ENCODE data around the gene AKAP7. TPM values are rescaled to one million over a fixed set of nuclear protein-coding genes. Genes with fewer than 3 reads are reported as not detected.

AKAP7 gene
- total RNA-seq, 6 experiments from 2014 or later = 1.1 to 3.9 (median 3.0) TPM

GRCh38 chr6:131210469-131210868 lies 75.2 kb downstream of the AKAP7 start:
- Mint-ChIP-seq H3K9me3 (no peaks in the 10 kb centered on the region), H3K36me3 (ENCODE audit: low read depth) (no peaks in the 10 kb centered on the region), H3K27ac (no peak overlapping the region), H3K4me3 (no peak overlapping the region), H3K4me1 (ENCODE audit: low read depth) (peaks cover 7% of the 10 kb centered on the region; the same call in 1 of the 2 replicates), H3K27me3 (ENCODE audit: insufficient read depth) (no peaks in the 10 kb centered on the region)
- no peak for DNase-seq
- no peak for TF ChIP-seq CTCF (IDR thresholded peaks at IDR 0.05)

DNA sequence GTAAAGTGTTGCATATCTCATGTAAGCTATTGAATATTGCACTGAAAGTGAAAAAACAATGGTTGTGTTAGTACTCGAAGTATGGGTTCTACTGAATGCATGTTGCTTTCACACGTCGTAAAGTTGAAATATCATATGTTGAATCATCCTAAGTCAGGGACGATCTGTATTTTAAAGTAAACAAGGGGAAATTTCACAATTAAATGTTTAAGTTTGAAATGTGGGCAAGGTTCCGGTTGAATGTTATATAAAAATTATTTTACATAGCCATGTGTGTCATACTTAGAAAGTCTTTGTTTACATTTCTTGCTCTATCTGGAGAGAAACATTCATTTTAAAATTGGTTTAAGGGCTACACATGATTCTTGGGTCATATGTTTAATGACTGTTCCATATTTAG lies 76.8 kb downstream of the AKAP7 start:
- H3K4me1 Mint-ChIP-seq (ENCODE audit: low read depth) = peaks cover 7% of the 10 kb centered on the region; the same call in 1 of the 2 replicates
- no peak for DNase-seq
- TF ChIP-seq CTCF (IDR thresholded peaks at IDR 0.05) = no peak

DNA sequence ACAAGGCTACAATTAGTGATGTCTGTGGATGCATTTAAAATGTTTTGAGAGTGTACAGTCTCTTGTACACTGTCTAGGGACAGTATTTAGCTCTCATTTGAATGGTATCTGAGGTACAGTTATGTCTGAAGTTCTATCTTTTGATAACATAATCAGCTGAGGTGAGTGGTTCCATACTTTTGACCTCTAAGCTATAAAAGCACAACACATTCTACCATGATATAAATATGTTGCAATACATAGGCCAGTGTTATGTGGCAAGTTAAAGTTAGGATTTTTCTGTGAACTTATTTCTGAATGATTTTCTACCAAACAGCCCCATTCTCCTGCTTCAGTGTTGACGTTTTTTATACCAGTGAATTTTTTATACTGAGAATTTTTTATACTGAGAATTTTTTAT lies 77.6 kb downstream of the AKAP7 start:
- no peak for TF ChIP-seq CTCF (IDR thresholded peaks at IDR 0.05)

More for the DNA sequence above, 76.8 kb downstream of the AKAP7 start:
- H3K36me3 Mint-ChIP-seq (ENCODE audit: low read depth) = no peaks in the 10 kb centered on the region
- no peaks in the 10 kb centered on the region for H3K9me3 Mint-ChIP-seq
- no peak overlapping the region for H3K4me3 Mint-ChIP-seq
- no peak overlapping the region for H3K27ac Mint-ChIP-seq
- no peaks in the 10 kb centered on the region for H3K27me3 Mint-ChIP-seq (ENCODE audit: insufficient read depth)

DNA sequence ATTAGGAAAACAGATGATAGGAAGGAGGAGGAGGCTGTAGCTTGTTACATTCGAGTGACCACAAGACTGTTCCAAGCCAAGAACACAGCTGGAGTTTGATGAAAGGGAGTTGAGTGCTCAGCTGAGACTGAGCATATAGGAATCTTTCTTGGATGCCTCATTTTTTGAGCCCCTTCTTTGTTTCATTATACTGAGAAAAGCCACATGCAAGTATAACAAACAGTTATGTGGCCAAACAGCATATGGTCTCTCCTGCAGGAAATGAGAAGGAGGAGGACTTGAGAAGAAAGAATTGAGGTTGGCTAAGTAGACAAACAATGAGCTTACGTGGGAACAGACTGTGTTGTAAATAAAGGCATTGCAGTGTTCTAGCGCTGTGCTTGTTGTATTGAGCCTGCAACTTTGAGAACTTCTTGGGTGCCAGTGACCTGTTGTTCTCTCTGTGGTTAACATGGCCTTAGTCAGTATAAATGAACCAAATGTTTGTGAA lies 78.3 kb downstream of the AKAP7 start:
- H3K36me3 Mint-ChIP-seq (ENCODE audit: low read depth) = no peaks in the 10 kb centered on the region
- H3K27me3 Mint-ChIP-seq (ENCODE audit: insufficient read depth) = no peaks in the 10 kb centered on the region
- H3K4me1 Mint-ChIP-seq (ENCODE audit: low read depth) = peaks cover 7% of the 10 kb centered on the region; the same call in 1 of the 2 replicates
- no peaks in the 10 kb centered on the region for H3K9me3 Mint-ChIP-seq
- H3K27ac Mint-ChIP-seq = no peak overlapping the region
- no peak for TF ChIP-seq CTCF (IDR thresholded peaks at IDR 0.05)
- no peak for DNase-seq
- no peak overlapping the region for H3K4me3 Mint-ChIP-seq

More for the DNA sequence above, 77.6 kb downstream of the AKAP7 start:
- no peaks in the 10 kb centered on the region for H3K9me3 Mint-ChIP-seq
- no peak overlapping the region for H3K4me3 Mint-ChIP-seq
- H3K27me3 Mint-ChIP-seq (ENCODE audit: insufficient read depth) = no peaks in the 10 kb centered on the region
- no peak overlapping the region for H3K27ac Mint-ChIP-seq
- H3K4me1 Mint-ChIP-seq (ENCODE audit: low read depth) = peaks cover 7% of the 10 kb centered on the region; the same call in 1 of the 2 replicates
- DNase-seq = no peak
- no peaks in the 10 kb centered on the region for H3K36me3 Mint-ChIP-seq (ENCODE audit: low read depth)

DNA sequence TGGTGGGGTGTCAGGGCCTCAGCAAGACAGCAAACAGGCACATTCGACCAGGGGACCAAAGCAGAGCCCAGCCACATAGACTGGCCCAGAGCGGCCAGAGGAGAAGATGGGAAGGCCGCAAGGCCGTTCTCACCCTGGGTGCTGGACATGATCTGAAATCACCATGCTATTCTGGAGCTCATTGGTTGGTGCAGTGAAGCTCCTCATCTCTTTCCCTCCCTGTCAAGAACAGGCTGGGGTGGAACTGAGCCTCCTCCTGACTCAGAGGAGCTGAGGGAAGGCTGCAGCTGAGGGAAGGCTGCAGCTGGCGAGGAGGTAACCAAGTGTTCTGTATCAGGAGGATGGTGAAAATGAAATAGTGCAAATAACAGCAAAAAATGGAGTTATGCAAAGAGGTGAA lies 80.0 kb downstream of the AKAP7 start:
- Mint-ChIP-seq H3K27me3 (ENCODE audit: insufficient read depth) (no peaks in the 10 kb centered on the region), H3K27ac (no peak overlapping the region), H3K9me3 (no peaks in the 10 kb centered on the region), H3K4me1 (ENCODE audit: low read depth) (peaks cover 7% of the 10 kb centered on the region; the same call in 1 of the 2 replicates), H3K36me3 (ENCODE audit: low read depth) (no peaks in the 10 kb centered on the region), H3K4me3 (no peak overlapping the region)
- no peak for TF ChIP-seq CTCF (IDR thresholded peaks at IDR 0.05)
- no peak for DNase-seq

DNA sequence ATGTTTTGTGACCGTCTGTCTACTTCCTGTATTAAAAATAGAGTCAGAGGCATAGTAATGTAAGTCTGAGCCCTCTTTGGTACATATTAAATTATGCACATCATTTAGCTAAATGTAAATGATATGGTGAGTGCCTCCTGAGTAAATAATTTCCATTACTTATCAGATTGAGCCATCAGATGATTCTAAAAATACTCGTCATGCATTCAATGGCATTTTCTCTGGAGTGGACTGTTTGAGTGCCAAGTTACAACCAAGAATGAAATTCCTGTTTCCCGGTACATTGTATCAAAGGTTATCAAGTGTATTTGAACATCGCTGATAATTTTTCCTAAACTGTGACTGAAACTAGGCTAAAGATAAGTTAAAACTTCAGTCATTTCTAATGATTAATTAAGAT lies 81.0 kb downstream of the AKAP7 start:
- Mint-ChIP-seq H3K4me3 (no peak overlapping the region), H3K4me1 (ENCODE audit: low read depth) (no peaks in the 10 kb centered on the region; the same call in 1 of the 2 replicates), H3K36me3 (ENCODE audit: low read depth) (no peaks in the 10 kb centered on the region), H3K27me3 (ENCODE audit: insufficient read depth) (no peaks in the 10 kb centered on the region), H3K9me3 (no peaks in the 10 kb centered on the region), H3K27ac (no peak overlapping the region)
- TF ChIP-seq CTCF (IDR thresholded peaks at IDR 0.05) = no peak
- DNase-seq = no peak

Data from HFFc6 (cell line).